Measurements from ENCODE around the gene ACOT11.

GRCh38 chr1:54556110-54556509 lies 8.1 kb downstream of the ACOT11 start:
- TF ChIP-seq CTCF (IDR thresholded peaks at IDR 0.05) (no peak), POLR2AphosphoS5 (IDR thresholded peaks at IDR 0.05; ENCODE audit: low read depth, low read length) (no peak), REST (IDR thresholded peaks at IDR 0.05; ENCODE audit: insufficient read depth in 1 of 2, low read depth in 2 of 2, low read length in 1 of 2) (no peak), TCF7L2 (IDR thresholded peaks at IDR 0.05; ENCODE audit: low read depth, low read length) (no peak)
